GM12878 (cell line): Measurements from ENCODE around the gene SMURF1. TPM values are rescaled to one million over a fixed set of nuclear protein-coding genes. Genes with fewer than 3 reads are reported as not detected.
A peak's percentile ranks its signal among the peaks of the same experiment; 100 is the strongest.

Experiments
- ATAC-seq: fragments of 200-7000 bp; cut with Tn5 transposase; 3 replicates; pipeline ENCODE4 v1.9.1; 2020; ENCODE audit warnings: mild to moderate bottlenecking, moderate library complexity
- BruUV-seq: library from RNA; stranded (reverse); fragments of 400-500 nt; replicated peaks from 2 replicates; lab custom pipeline; 2021; lab: Mats Ljungman, UMichigan
- CTCF ChIA-PET: fragments of 300-600 bp; sonication (Branson Sonifier 250); formaldehyde crosslinking; extraction: SDS; loops from one replicate; lab custom pipeline; 2021; ENCODE audit warnings: inconsistent platforms; lab: Yijun Ruan, JAX
- POLR2A ChIA-PET: fragments of 350-600 bp; formaldehyde crosslinking; extraction: SDS; loops from one replicate; lab custom pipeline; 2021; ENCODE audit warnings: inconsistent platforms; lab: Charles Lee
- RAD21 ChIA-PET: fragments of 300-600 bp; sonication (Branson Sonifier 250); formaldehyde crosslinking; loops from one replicate; lab custom pipeline; 2023; ENCODE audit warnings: antibody characterized with exemption; ENCODE audit not compliant: unreplicated experiment; lab: Charles Lee
- SMC1A ChIA-PET: fragments of 300-600 bp; sonication (Branson Sonifier 250); formaldehyde crosslinking; loops from one replicate; lab custom pipeline; 2023; ENCODE audit not compliant: unreplicated experiment, uncharacterized antibody; lab: Charles Lee
- DNase-seq: peaks from one replicate; pipeline ENCODE4 v3.0.0-alpha.2; 2011; ENCODE audit warnings: low read depth, low spot score
- FAIRE-seq: peaks from 3 replicates; lab custom pipeline; 2011; peaks lifted over from hg19 to GRCh38; lab: Jason Lieb, UNC
- H2AFZ ChIP-seq: 2 replicates; pipeline ENCODE4 v1.6.0; 2011; ENCODE audit warnings: low read depth, low read length, control low read depth; ENCODE audit not compliant: control insufficient read depth
- H3K27ac ChIP-seq: 2 replicates; pipeline ENCODE4 v1.5.1; 2011; ENCODE audit warnings: control low read depth; ENCODE audit not compliant: control insufficient read depth, insufficient read depth
- H3K27me3 ChIP-seq, 2 experiments: replicated peaks in 1 of 2; 2 replicates each; pipeline versions ENCODE4 v1.6.0 to v1.6.1; 2011; ENCODE audit warnings: low read length in 1 of 2; ENCODE audit not compliant: control insufficient read depth in 2 of 2, insufficient read depth in 2 of 2
- H3K36me3 ChIP-seq, 2 experiments: 2 replicates each; pipeline ENCODE4 v1.5.1; 2011; ENCODE audit warnings: low read length in 1 of 2; ENCODE audit not compliant: control insufficient read depth in 2 of 2, insufficient read depth in 2 of 2
- H3K4me1 ChIP-seq: 2 replicates; pipeline ENCODE4 v1.6.1; 2011; ENCODE audit warnings: mild to moderate bottlenecking, low read length, moderate library complexity, mixed read lengths; ENCODE audit not compliant: control insufficient read depth, insufficient read depth
- H3K4me2 ChIP-seq: 2 replicates; pipeline ENCODE4 v1.6.0; 2011; ENCODE audit warnings: control low read depth; ENCODE audit not compliant: control insufficient read depth, insufficient read depth
- H3K4me3 ChIP-seq: fragments of 200-600 bp; sonication (generic); 2 replicates; pipeline ENCODE4 v1.5.1; 2016
- H3K79me2 ChIP-seq: 2 replicates; pipeline ENCODE4 v1.6.0; 2011; ENCODE audit warnings: low read length; ENCODE audit not compliant: control insufficient read depth, insufficient read depth
- H3K9ac ChIP-seq: 2 replicates; pipeline ENCODE4 v1.8.0; 2011; ENCODE audit warnings: low read length, control low read depth, mixed read lengths; ENCODE audit not compliant: control insufficient read depth, insufficient read depth
- H3K9me3 ChIP-seq: replicated peaks from 3 replicates; pipeline ENCODE4 v1.5.1; 2011; ENCODE audit warnings: mild to moderate bottlenecking, low read length; ENCODE audit not compliant: control insufficient read depth, insufficient read depth
- H4K20me1 ChIP-seq: 2 replicates; pipeline ENCODE4 v1.6.0; 2011; ENCODE audit not compliant: control insufficient read depth, insufficient read depth
- CEBPB ChIP-seq, 2 experiments: fragments of 150-350 bp in 1 of 2; IDR thresholded peaks; 2 replicates each; pipeline ENCODE4 v1.6.1; 2012 to 2014; ENCODE audit warnings: low read depth in 2 of 2, low read length in 2 of 2, borderline replicate concordance in 1 of 2, inconsistent platforms in 1 of 2
- PML ChIP-seq: IDR thresholded peaks from 2 replicates; pipeline ENCODE4 v1.6.1; 2012; ENCODE audit warnings: low read length, inconsistent platforms
- RUNX3 ChIP-seq: IDR thresholded peaks from 2 replicates; pipeline ENCODE4 v1.6.1; 2012; ENCODE audit warnings: low read length, inconsistent platforms
- SREBF2 ChIP-seq: IDR thresholded peaks from 2 replicates; pipeline ENCODE4 v1.6.1; 2012; ENCODE audit warnings: mild to moderate bottlenecking, low read length
- WGBS: methylation state at CpG from one replicate; pipeline ENCODE4 v1.1.6; 2016; ENCODE audit warnings: low lambda C conversion rate; ENCODE audit not compliant: insufficient replicate concordance, insufficient coverage; ENCODE audit errors: missing lambda C conversion rate; 5-methylcytosine and 5-hydroxymethylcytosine counted together
- in situ Hi-C: fragments of 300-500 bp; cut with MboI; formaldehyde crosslinking; loops from 9 replicates; pipeline ENCODE4 v1.14.3; 2018; ENCODE audit warnings: mixed read lengths
- intact Hi-C: fragments of 100-400 bp; cut with micrococcal nuclease; formaldehyde crosslinking; loops from one replicate; pipeline ENCODE4 v1.14.2; 2022; ENCODE audit not compliant: unreplicated experiment
- polyA plus RNA-seq, 11 experiments: library from polyadenylated mRNA; depleted of rRNA in 4 of 11; unstranded in 6 of 11; stranded (reverse) in 5 of 11; fragments of >200 nt; fragmentation: Nextera tagmentation in 4 of 11; fragmentation: Illumina TruSeq in 1 of 11; extraction: Ambion mirVana in 4 of 11; extraction: Trizol in 1 of 11; gene quantifications; 1 replicate in 1 of 11; 2 replicates in 10 of 11; pipeline versions ENCODE4 v1.2.1 to v1.2.3, GENCODE V29; 2011 to 2016; ENCODE audit warnings: inconsistent platforms in 2 of 11, missing spikeins in 2 of 11, low read depth in 1 of 11
- total RNA-seq, 4 experiments: library from RNA; depleted of rRNA in 3 of 4; stranded (reverse); fragments of >200 nt in 3 of 4; fragmentation: Illumina TruSeq in 1 of 4; extraction: Trizol in 1 of 4; gene quantifications; 2 replicates each; pipeline versions ENCODE4 v1.2.1 to v1.2.3, GENCODE V29; 2013 to 2021
- TF ChIP-seq, protein P1 (sequence below): fragments of 450-650 bp; conservative IDR thresholded peaks from 2 replicates; pipeline ENCODE4 v1.6.1; 2017; ENCODE audit warnings: mild to moderate bottlenecking, moderate library complexity
- TF ChIP-seq, protein P2 (sequence below): IDR thresholded peaks from 2 replicates; pipeline ENCODE4 v1.6.1; 2011; ENCODE audit warnings: borderline replicate concordance, low read depth, mild to moderate bottlenecking, moderate library complexity, low read length; ENCODE audit not compliant: insufficient read depth, poor library complexity, severe bottlenecking

Gene SMURF1
- total and polyA plus RNA-seq, 10 of the 15 experiments (the other 5 are each of a cell fraction or from before 2014, with no cell fraction given): 0.76 to 14.0 (median 7.9) TPM

DNA sequence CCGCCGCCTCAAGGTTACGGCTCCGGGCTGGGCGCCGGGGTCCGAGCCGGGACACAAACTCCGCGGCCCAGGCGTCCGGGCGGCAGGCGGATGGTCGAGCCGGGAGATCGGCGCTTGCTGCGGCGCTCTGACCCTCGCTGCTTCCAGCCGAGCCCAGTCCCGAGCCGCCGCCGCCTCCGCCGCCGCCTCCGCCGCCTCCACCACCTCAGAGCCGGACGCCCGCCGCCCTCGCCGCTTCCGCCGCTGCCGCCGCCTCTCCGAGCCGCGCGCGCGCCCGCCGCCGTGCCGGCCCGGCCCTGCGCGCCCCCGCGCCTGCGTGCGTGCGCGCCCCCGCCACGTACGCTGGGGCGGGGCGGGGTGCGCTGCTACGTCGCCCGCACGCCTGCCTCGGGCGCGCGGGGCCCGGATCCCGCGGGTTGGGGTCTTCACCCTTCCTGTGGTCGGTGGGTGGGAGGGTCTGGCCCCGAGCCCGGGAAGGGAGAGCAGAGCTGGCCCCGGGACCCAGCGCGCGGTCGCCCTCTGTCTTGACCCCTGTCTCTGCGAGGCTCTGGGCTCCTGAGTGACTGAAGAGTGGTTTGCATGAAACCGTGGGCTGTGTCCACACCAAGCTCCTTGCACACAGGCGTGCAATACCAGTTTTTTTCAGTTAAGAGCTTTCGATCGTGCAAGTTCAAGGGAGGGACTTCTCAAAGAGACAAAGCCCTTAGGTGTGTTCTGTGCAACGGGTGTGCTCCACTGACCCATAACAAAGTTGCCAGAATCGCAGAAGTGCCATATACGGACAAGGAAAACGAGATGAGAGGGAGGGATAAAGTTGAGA, at the start of gene SMURF1 (continued):
- TF ChIP-seq, protein P1, sequence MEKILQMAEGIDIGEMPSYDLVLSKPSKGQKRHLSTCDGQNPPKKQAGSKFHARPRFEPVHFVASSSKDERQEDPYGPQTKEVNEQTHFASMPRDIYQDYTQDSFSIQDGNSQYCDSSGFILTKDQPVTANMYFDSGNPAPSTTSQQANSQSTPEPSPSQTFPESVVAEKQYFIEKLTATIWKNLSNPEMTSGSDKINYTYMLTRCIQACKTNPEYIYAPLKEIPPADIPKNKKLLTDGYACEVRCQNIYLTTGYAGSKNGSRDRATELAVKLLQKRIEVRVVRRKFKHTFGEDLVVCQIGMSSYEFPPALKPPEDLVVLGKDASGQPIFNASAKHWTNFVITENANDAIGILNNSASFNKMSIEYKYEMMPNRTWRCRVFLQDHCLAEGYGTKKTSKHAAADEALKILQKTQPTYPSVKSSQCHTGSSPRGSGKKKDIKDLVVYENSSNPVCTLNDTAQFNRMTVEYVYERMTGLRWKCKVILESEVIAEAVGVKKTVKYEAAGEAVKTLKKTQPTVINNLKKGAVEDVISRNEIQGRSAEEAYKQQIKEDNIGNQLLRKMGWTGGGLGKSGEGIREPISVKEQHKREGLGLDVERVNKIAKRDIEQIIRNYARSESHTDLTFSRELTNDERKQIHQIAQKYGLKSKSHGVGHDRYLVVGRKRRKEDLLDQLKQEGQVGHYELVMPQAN: peak; percentile 6

DNA sequence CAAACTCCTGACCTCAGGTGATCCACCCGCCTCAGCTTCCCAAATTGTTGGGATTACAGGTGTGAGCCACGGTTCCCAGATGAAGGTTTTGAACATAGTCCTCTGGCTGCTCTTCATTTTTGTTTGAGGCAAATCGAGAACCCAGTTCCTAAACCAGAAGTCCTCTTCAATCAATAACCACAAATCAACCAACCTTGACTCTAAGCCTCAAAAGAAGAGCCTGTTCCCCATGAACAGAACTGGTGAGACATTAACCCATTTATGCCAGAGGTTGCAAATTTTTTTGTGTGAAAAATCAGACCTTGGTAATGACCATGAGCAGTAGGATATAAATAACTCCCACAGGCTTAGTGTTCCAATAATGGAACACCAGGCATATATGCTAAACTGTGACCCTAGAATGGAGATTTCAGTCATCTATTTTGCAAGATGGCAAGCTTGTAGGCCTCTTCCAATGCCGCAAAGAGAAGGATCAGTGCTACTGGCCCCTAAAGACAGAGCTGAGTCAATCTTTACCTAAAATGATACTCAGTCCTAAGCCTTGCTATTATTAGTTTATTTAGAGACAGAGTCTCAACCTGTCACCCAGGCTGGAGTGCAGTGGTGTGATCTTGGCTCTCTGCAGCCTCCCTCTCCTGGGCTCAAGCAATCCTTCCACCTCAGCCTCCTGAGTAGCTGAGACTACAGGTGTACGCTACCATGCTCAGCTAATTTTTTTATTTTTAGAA, 48.1 kb upstream of the SMURF1 start:
- POLR2A ChIA-PET: no interaction called here
- Histone ChIP-seq H2AFZ (no peak overlapping the region), H3K4me1 (no peaks in the 10 kb centered on the region), H4K20me1 (no peaks in the 10 kb centered on the region), H3K27ac (no peak overlapping the region), H3K9ac (no peak overlapping the region), H3K4me2 (no peak overlapping the region), H3K4me3 (no peak overlapping the region), H3K9me3 (no peaks in the 10 kb centered on the region; the same call in 2 of the 3 replicates), H3K79me2 (no peaks in the 10 kb centered on the region), H3K27me3 (no peaks in the 10 kb centered on the region; a peak in 1 of 4 replicates), H3K36me3 (no peaks in the 10 kb centered on the region)
- SMC1A ChIA-PET: no interaction called here
- CTCF ChIA-PET: interaction anchor here (1.2 kb wide), 1 partner anchor 9 kb away, joined by 3 read pairs; no protein-coding TSS in a partner anchor
- 11% methylated on average over 5 of the region's 5 CpGs for WGBS
- BruUV-seq: no TSS peak
- DNase-seq: no peak
- intact Hi-C loops: no loop called here
- 0 out of 3 replicates have a peak, but pooled peaks have one; percentile 24 for ATAC-seq
- in situ Hi-C loops: no loop called here
- no peak for TF ChIP-seq SREBF2
- TF ChIP-seq RUNX3: peak; percentile 34; the same call in 1 of the 2 replicates
- no peak for TF ChIP-seq CEBPB (IDR thresholded peaks at IDR 0.05; ENCODE audit: borderline replicate concordance in 1 of 2, low read depth in 2 of 2, low read length in 2 of 2)
- TF ChIP-seq, protein P2, sequence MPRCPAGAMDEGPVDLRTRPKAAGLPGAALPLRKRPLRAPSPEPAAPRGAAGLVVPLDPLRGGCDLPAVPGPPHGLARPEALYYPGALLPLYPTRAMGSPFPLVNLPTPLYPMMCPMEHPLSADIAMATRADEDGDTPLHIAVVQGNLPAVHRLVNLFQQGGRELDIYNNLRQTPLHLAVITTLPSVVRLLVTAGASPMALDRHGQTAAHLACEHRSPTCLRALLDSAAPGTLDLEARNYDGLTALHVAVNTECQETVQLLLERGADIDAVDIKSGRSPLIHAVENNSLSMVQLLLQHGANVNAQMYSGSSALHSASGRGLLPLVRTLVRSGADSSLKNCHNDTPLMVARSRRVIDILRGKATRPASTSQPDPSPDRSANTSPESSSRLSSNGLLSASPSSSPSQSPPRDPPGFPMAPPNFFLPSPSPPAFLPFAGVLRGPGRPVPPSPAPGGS: no peak
- no peak for TF ChIP-seq PML
- RAD21 ChIA-PET: no interaction called here
- FAIRE-seq: no peak
